DND-41 (cell line): Measurements from ENCODE around the gene USP10.
"Not testable (repeated sequence)": the region's sequence is repeated elsewhere in the genome, so short reads cannot be mapped to it uniquely, and the experiment has no call there.

Source experiments
- ATAC-seq: fragments of 200-7000 bp; cut with Tn5 transposase; 3 replicates; pipeline ENCODE4 v1.9.1; 2021; ENCODE audit warnings: low read depth; ENCODE audit not compliant: insufficient read depth
- DNase-seq: peaks from one replicate; pipeline ENCODE4 v3.0.0-alpha.2; 2020
- H2AFZ ChIP-seq: 2 replicates; pipeline ENCODE4 v1.6.0; 2012; ENCODE audit warnings: low read depth, low read length
- H3K27ac ChIP-seq: 2 replicates; pipeline ENCODE4 v1.5.1; 2012; ENCODE audit warnings: low read length, inconsistent platforms
- H3K27me3 ChIP-seq: fragments of 200-600 bp; sonication (generic); 2 replicates; pipeline ENCODE4 v1.6.0; 2012; ENCODE audit warnings: low read length, mild to moderate bottlenecking, inconsistent platforms; ENCODE audit not compliant: insufficient read depth, poor library complexity
- H3K36me3 ChIP-seq: 2 replicates; pipeline ENCODE4 v1.5.1; 2012; ENCODE audit warnings: low read length, inconsistent platforms; ENCODE audit not compliant: insufficient read depth
- H3K4me1 ChIP-seq: 2 replicates; pipeline ENCODE4 v1.5.1; 2012; ENCODE audit warnings: mild to moderate bottlenecking, low read length; ENCODE audit not compliant: insufficient read depth
- H3K4me2 ChIP-seq: 2 replicates; pipeline ENCODE4 v1.6.0; 2012; ENCODE audit warnings: mild to moderate bottlenecking, moderate library complexity, low read length, inconsistent platforms; ENCODE audit not compliant: insufficient read depth
- H3K4me3 ChIP-seq, 2 experiments: fragments of 200-600 bp in 1 of 2; shearing (Covaris generic) in 1 of 2; 2 replicates each; pipeline ENCODE4 v1.5.1; 2012 to 2016; ENCODE audit warnings: inconsistent platforms in 2 of 2, low read length in 2 of 2, mild to moderate bottlenecking in 2 of 2, low read depth in 1 of 2, moderate library complexity in 1 of 2
- H3K79me2 ChIP-seq: 2 replicates; pipeline ENCODE4 v1.6.0; 2012; ENCODE audit warnings: low read length, inconsistent platforms; ENCODE audit not compliant: insufficient read depth
- H3K9ac ChIP-seq: 2 replicates; pipeline ENCODE4 v1.6.0; 2012; ENCODE audit warnings: low read depth, mild to moderate bottlenecking, inconsistent platforms, low read length, moderate library complexity
- H3K9me3 ChIP-seq: 2 replicates; pipeline ENCODE4 v1.5.1; 2012; ENCODE audit warnings: low read length, moderate library complexity, mild to moderate bottlenecking, inconsistent platforms; ENCODE audit not compliant: insufficient read depth, severe bottlenecking
- H4K20me1 ChIP-seq: 2 replicates; pipeline ENCODE4 v1.6.0; 2012; ENCODE audit warnings: low read length; ENCODE audit not compliant: insufficient read depth
- EZH2 ChIP-seq: IDR thresholded peaks from 3 replicates; pipeline ENCODE4 v1.6.1; 2012; ENCODE audit warnings: borderline replicate concordance, low read depth, mild to moderate bottlenecking, moderate library complexity, low read length, inconsistent platforms; ENCODE audit not compliant: severe bottlenecking
- TF ChIP-seq, protein P1 (sequence below): IDR thresholded peaks from 2 replicates; pipeline ENCODE4 v1.5.1; 2012; ENCODE audit warnings: borderline replicate concordance, low read length, moderate library complexity, mild to moderate bottlenecking; ENCODE audit not compliant: poor library complexity, severe bottlenecking; ENCODE audit errors: extremely low read depth

Gene USP10

GRCh38 chr16:84686707-84687298 is 13.0 kb upstream of the USP10 start:
- Histone ChIP-seq H3K27me3 (peaks cover 5% of the 10 kb centered on the region), H3K9me3 (no peaks in the 10 kb centered on the region), H4K20me1 (no peaks in the 10 kb centered on the region), H3K9ac (no peak overlapping the region), H3K79me2 (no peaks in the 10 kb centered on the region), H2AFZ (no peak overlapping the region), H3K4me1 (no peaks in the 10 kb centered on the region), H3K27ac (no peak overlapping the region), H3K36me3 (no peaks in the 10 kb centered on the region), H3K4me3 (no peak overlapping the region), H3K4me2 (no peak overlapping the region)
- no peak for DNase-seq
- TF ChIP-seq, protein P1, sequence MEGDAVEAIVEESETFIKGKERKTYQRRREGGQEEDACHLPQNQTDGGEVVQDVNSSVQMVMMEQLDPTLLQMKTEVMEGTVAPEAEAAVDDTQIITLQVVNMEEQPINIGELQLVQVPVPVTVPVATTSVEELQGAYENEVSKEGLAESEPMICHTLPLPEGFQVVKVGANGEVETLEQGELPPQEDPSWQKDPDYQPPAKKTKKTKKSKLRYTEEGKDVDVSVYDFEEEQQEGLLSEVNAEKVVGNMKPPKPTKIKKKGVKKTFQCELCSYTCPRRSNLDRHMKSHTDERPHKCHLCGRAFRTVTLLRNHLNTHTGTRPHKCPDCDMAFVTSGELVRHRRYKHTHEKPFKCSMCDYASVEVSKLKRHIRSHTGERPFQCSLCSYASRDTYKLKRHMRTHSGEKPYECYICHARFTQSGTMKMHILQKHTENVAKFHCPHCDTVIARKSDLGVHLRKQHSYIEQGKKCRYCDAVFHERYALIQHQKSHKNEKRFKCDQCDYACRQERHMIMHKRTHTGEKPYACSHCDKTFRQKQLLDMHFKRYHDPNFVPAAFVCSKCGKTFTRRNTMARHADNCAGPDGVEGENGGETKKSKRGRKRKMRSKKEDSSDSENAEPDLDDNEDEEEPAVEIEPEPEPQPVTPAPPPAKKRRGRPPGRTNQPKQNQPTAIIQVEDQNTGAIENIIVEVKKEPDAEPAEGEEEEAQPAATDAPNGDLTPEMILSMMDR = no peak
- TF ChIP-seq EZH2 = no peak
- 0 out of 3 replicates have a peak, but pooled peaks have one; percentile 42 for ATAC-seq

GRCh38 chr16:84687715-84688114 is 12.1 kb upstream of the USP10 start:
- Histone ChIP-seq H3K4me2 (no peak overlapping the region), H3K4me1 (no peaks in the 10 kb centered on the region), H3K36me3 (no peaks in the 10 kb centered on the region), H3K9me3 (no peaks in the 10 kb centered on the region), H4K20me1 (no peaks in the 10 kb centered on the region), H3K9ac (no peak overlapping the region), H3K27ac (no peak overlapping the region), H3K79me2 (no peaks in the 10 kb centered on the region), H3K27me3 (peaks cover 5% of the 10 kb centered on the region), H3K4me3 (no peak overlapping the region), H2AFZ (no peak overlapping the region)
- ATAC-seq = no peak
- TF ChIP-seq, protein P1 = no peak
- TF ChIP-seq EZH2 = no peak
- DNase-seq = no peak

GRCh38 chr16:84688163-84688562 is 11.6 kb upstream of the USP10 start:
- not testable (repeated sequence) for ATAC-seq, H3K9ac ChIP-seq, H2AFZ ChIP-seq, DNase-seq, H3K4me2 ChIP-seq, H3K9me3 ChIP-seq, H3K79me2 ChIP-seq, H3K27ac ChIP-seq, H3K4me3 ChIP-seq, H4K20me1 ChIP-seq, H3K36me3 ChIP-seq, H3K4me1 ChIP-seq, H3K27me3 ChIP-seq

DNA sequence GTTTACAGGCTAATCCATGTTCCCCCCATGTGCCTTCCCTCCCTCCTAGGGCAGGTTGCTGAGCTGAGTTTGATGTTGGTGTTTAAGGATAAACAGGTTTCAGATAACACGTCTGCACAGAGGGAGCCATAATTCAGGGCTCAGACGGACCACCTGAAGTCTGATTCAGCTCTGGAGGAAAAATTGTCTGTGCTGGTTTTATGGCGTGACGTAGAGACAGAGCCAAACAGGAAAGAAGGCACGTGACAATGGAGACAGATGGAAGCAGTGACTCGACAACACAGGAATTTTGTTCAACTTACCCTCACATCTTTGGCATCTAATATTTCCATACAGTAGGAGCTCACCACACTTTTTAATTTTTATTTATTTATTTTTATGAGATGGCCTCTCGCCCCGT is 10.7 kb upstream of the USP10 start:
- TF ChIP-seq, protein P1 = no peak
- no peak for TF ChIP-seq EZH2
- no peak overlapping the region for H3K4me2 ChIP-seq
- H3K79me2 ChIP-seq = no peaks in the 10 kb centered on the region
- no peak for DNase-seq
- peaks cover 4% of the 10 kb centered on the region for H3K27me3 ChIP-seq
- no peak overlapping the region for H3K4me3 ChIP-seq
- no peaks in the 10 kb centered on the region for H3K4me1 ChIP-seq
- no peak overlapping the region for H3K27ac ChIP-seq
- H3K9ac ChIP-seq = no peak overlapping the region
- no peaks in the 10 kb centered on the region for H3K36me3 ChIP-seq
- H4K20me1 ChIP-seq = no peaks in the 10 kb centered on the region
- H3K9me3 ChIP-seq = no peaks in the 10 kb centered on the region
- no peak for ATAC-seq
- H2AFZ ChIP-seq = no peak overlapping the region
